GM18508 (cell line): Measurements from ENCODE around the gene DENND5A.
"Not testable (repeated sequence)": the region's sequence is repeated elsewhere in the genome, so short reads cannot be mapped to it uniquely, and the experiment has no call there.

Experiments
- ATAC-seq: cut with Tn5 transposase; IDR thresholded peaks from one replicate; pipeline ENCODE4 v1.9.1; 2021; ENCODE audit warnings: moderate number of reproducible peaks; ENCODE audit not compliant: insufficient read depth, unreplicated experiment

The DENND5A gene

DNA sequence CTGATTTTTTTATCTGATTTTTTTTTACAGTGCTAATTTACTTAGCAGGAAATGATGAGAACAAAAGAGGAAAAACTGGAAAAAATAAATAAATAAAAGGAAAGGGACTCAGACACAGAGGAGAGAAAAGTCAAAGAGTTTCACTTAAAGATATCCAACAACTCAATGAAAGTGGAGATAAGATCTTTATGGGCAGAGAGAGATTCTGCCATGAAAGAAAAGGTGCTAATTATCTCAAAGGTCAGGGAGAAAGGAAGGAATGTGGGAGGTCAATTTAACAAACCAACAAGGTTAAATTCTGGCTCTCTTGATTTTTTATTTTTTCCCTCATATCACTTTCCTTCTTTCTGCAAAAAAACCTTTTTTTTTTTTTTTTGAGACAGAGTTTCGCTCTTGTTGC lies 86.0 kb downstream of the DENND5A start:
- no peak for ATAC-seq

DNA sequence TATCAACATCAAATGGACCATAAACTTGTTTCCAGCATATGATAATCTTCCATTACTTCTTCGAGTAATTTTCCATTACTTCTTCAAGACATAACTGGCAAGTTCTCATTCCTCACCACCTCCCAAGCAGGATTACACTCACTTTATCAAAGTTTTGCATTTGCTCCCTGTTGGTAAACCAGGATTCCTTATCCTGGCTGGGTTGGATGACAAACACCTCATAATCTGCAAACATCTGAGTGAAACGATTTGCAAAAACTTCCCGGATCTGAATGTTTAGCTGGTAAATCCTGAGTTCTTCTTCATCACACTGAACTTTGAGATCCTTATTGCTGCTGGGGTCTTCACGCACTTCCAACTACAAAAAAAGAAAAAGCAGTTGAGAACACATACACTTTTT lies 86.4 kb downstream of the DENND5A start:
- no peak for ATAC-seq

DNA sequence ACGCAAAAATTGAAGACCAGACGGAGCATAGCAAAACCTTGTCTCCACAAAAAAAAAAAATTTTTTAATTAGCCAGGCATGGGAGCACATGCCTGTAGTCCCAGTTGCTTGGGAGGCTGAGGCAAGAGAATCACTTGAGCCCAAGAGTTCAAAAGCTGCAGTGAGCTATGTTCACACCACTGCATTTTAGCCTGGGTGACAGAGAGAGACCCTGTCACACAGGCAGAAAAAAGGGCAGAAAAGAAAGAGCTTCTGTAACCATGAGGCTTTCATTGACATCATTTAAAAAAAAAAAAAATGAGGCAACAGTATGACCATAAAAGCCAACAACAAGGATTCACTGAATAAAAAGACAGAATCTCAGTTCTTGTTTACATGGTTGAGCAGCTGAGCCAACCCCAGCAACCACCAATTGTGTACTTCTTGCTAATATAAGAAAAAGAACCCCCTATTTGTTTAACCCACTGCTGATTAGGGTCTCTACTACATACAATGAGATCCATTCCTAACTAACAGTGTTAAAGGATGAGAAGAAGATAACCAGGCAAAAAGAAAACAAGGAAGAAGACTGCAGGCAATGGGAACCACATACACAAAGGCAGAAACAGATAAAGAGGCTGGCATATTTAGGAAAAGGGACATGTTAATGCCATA lies 87.6 kb downstream of the DENND5A start:
- no peak for ATAC-seq

DNA sequence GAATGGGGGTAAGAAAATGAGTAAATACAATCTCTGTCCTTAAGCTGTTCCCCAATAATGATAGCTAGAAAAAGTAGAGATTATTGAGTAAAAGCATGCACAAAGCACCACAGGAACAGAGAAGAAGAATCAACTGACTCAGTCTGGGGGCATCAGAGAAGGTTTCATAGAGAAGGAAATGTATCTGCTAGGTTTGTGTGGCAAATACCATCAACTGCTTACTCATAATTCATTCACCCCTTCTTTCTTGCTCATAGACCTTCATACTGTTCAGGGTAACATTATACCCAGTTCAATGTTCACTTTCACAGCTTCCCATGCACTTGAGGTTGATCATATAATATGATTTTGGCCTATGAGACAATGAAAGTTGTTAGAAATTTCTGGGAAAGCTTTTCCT lies 88.6 kb downstream of the DENND5A start:
- ATAC-seq, result no peak

DNA sequence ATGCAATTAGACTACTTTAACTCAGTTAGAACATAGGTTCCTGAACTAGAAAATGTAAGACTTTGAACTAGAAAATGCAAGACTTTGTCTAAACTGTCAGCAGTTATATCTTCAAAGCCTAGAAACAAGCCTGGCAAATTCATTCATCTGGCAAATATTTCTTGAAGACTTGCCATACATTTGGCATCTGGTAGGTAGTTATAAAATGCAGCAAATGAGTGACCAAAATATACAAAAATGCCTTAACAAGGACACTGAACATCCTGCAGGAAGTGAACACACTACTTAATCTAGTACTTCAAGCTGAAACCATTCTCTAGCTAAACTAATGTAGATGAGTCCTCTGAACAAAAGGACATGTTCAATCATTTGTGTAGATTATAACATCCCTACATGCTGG lies 89.0 kb downstream of the DENND5A start:
- ATAC-seq, result no peak

DNA sequence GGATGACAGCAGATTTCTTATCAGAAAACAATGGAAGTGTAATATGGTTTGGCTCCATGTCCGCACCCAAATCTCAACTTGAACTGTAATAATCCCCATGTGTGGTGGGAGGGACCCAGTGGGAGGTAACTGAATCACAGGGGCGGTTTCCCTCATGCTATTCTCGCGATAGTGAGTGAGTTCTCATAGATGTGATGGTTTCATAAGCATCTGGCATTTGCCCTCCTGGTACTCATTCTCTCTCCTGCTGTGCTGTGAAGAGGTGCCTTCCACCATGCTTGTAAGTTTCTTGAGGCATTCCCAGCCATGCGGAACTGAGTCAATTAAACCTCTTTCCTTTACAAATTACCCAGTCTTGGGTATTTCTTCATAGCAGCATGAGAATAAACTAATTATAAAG lies 92.8 kb downstream of the DENND5A start:
- ATAC-seq, result no peak

DNA sequence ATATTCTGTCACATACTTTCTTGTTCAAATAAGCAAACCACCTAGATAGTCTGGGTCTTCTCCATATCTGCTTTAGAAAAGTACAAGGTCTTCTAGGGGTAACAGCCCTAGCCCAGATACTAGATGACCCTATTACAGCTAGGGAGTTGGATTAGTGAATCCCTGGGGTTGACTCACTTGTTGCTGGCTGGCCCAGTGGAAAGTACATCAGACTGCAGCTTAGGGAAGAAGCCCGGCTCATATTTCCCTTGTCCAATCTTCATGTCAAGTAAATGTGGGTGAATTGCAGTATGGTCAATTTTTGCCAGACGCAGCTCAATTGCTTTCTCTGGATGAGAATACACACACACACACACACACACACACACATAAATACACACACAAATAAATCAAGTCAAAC lies 94.7 kb downstream of the DENND5A start:
- no peak for ATAC-seq

DNA sequence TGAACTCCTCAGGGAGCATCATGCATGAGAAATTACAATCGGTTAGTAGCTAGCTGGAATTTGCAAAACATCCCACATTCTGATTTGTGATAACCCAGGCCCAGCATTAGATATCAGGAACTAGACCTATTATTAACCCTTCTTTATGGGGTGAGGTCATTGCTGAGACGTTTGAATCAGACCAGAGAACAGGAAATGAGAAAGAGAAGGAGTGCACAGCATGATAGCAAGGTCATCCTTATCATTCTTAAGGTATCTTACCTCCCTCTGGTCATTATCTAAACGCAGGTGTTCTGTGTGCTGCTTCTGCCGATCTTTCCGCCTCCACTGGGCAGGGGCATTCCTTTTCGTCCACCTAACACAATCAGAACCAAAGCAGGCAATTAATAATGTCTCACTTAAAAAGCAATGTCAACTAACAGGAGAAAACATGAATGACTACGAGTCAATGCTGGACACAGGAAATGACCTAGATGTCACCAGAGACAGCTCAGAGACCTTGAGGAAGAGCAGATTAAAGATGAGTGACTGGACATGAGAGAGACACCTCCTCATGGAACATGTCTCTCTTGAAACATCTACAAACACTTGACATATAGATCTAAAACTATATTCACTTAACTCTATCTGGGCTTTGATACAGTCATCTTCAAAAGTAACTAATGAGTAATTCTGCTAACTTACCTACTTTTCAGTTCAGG lies 95.4 kb downstream of the DENND5A start:
- no peak for ATAC-seq

DNA sequence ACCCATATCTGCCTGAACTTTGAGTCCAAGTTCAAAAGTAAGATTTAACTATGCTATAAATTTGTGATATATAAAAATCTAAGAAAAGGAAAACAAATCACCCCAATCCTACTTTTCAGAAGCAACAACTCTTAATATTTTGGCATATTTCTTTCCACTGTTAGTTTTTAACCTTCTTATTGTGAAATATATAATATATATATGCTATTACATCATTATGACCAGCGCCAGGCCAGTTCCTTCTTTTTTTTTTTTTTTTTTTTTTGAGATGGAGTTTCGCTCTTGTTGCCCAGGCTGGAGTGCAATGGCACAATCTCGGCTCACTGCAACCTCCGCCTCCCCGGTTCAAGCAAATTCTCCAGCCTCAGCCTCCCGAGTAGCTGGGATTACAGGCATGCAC lies 103.2 kb downstream of the DENND5A start:
- not testable (repeated sequence) for ATAC-seq

DNA sequence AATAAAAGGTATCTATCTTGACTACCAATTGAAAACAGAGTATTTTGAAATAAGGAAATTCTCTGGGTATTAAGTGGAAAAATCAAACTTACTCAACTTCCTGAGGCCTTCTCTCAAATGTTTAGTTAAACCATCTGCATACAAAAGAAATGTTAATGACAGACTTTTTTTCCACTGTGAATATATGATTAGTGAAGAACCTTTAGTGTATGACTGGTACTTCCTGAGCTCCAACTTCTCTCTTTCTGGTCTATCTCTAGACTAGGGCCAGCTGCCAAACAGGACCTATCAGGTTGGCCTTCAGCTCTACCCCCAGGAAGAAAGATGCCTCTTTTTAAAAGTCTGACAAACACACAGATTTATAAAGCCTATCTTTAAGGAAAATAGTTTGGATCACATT lies 105.0 kb downstream of the DENND5A start:
- no peak for ATAC-seq

DNA sequence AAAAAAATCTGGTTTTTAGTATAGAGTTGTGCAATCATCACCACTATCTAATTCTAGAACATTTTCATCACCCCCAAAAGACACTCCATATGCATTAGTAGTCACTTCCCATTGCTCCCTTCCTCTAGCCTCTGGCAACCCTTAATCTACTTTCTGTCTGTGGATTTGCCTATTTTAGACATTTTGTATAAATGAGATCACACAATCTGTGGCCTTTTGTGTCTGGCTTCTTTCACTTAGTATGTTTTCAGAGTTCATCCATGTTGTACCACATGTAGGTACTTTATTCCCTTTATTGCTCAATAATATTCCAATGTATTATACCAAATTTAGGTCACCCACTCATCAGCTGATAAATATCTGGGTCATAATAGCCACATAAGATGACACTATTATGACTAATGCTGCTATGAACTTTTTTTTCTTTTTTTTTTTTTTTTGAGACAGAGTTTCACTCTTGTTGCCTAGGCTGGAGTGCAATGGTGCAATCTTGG lies 106.2 kb downstream of the DENND5A start:
- ATAC-seq, result no peak

DNA sequence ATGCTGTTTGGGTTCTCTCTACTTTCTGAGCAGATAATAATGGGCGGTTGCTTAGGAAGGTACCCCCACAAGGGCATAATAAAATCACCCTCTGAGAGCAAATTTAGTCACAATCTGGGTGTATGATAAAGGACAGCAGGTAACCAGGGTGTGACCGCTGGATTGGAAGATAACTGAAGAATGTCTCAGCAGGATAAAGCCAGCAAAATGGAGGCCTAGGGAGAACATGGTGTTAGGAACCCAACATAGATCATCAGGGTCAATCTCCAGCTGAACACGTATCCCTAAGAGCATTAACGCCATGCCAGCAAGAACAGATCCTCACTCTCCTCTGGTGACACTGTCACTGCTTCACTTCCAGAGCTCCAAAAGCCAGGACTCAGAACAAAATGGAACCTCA lies 109.2 kb downstream of the DENND5A start:
- ATAC-seq, result no peak

DNA sequence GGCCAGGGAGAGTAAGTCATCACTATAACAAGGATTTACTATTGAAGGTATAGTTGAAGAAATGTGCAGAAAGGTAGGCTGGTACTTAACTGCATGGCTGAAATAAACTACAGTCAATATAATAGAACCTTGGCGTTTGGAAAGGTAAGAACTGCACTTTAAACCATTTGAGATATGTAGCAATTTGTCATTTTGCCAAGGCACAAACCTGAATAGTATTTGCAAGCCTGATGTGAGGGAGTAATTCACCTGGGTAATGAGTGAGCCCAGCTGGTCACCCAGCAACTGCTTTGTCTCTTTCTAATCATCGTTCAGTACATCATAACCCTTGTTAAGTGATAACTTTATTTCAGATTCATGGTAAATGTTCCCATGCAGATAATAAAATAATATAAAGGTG lies 111.5 kb downstream of the DENND5A start:
- no peak for ATAC-seq

DNA sequence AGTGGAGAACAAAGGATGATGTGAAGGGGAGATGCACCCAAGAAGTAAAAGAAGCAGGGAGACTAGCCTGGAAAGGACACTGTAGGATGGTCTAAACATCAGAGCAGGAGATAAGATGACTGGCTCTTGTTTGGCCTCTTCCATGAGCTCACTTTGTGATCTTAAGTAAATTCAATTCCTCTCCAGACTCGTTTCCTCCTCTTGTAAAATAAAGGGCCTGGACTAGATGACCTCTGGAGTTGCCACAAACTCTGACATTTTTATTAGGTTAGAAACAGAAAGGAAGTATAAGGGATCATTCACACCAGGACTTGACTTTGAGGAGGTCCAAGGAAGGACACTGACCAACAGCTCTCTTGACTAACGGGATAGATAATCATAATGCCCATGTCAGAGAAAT lies 113.5 kb downstream of the DENND5A start:
- no peak for ATAC-seq

DNA sequence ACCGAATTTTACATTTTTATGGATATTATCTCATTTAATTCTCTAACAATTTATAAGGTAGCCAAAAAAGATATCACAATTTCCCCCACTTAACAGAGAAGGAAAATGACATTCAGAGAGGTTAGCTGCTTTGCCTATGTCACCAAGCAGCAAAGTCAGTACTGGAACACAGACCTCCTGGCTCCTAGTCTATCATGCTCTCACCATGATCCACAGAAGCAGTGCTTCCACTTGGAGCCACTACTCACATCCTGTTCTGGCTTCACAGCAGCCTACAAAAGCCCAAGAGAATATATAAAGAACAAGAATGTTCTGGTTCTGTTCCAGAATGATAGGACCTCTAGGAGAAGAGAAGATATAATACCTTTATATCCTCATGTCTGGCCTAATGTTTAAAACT lies 114.2 kb downstream of the DENND5A start:
- ATAC-seq, result no peak

DNA sequence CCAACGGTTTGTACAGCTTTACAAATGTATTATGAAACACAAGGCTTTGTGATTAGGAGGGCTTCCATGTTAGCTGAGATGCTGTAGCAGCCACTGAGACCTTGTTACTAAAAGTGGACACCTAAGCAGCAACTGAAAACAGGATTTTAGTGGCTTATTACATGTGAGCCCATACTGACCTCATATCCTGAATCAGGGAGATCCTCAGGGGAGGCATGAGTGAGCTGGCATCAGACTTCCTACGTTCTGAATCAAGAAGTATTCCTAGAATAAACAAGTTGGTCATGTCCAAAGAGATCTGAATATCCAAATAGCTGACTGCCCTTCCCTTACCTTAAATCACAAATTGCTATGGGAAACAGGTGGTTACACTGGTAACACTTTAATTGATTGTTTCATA lies 114.6 kb downstream of the DENND5A start:
- no peak for ATAC-seq

DNA sequence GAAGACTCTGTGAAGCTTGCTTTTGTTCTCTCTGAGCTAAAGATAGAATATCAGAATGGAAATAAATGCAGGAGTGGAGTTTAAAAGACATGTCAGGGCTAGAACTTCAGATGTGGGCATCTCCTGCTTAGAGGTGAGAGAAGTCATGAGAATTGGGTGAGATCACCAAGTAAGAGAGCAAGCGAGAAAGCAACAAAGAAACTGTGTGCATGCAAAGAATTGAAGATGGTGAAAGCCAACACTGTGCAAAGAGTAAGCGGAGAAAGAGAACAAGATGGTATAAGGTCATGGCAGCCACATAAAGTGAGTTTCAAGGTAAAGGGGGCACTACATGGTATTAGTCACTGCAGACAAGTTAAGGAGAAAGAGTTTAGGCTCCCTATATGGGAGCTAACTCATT lies 116.4 kb downstream of the DENND5A start:
- ATAC-seq, result no peak

DNA sequence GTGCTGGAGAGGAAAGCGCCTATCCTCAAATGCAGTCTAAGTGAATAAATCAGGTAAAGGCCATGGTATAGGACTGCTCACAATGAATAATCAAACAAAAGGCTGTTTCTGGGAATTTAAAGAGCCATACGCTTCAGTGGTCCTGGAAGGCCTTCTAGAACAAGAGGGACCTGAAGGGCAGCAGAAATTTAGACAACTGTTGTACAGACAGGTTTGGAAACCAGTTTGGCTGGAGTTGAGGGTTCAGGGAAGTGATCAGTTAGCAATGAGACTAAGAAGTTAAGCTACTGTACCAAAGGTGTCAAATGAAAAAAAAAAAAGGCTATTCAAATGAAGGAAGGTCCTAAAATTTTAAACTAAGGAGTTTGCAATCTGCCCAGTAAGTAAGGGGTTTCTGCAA lies 117.1 kb downstream of the DENND5A start:
- no peak for ATAC-seq

DNA sequence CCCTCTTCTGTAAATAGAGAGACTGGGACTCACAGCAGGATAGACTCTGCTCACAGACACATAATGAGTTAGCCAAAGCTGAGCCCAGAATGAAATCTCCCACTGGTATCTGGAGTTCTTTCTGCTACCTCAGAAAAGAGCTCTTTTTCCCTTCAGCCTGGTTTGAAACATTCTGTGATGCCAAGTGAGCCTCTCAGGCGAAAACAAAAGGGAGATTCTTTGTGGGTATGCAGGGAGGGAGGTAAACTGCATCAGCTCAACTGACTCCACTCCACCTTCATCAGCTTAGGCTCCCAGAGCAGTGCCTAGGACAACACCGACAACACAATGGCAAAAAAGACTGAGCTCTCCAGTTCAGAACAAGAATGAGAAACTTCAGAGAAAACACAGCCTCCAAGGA lies 118.7 kb downstream of the DENND5A start:
- ATAC-seq, result no peak

DNA sequence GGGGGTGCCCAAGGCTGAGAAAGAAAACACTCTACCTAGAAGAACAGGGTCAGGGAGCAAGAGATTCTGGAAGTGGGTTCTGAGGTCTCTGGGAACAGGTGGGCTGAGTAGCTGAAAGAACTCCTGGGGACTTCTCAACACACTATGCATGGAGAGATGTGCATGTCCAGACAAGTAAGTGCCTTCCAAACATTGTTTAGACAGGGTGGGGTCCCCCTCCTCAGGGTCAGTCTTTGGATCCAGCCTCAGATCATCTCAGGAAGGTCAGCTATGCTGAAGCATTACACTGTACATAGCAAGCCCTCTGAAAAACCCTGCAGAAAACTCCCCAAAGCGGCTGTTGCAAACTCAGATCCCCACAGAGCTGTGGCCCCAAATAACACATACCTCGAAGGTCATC lies 119.9 kb downstream of the DENND5A start:
- ATAC-seq, result no peak

DNA sequence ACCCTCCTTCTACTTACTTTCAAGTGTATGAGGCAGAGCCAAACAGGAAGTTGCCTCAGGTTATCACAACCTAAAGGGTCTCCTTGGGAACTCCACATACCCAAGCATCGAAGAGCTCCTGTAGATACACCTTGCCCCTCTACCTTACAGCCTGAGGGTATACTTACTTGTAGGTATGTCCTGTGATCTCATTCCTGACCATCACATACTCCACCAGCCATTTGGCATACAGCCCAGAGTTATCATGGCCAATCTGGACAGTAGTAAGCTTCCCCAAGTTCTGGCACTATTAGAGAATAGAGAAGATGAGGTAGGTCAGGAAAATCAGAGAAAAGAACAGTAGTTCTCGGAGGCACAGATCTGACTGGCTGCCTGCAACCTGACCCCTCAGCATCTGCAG lies 120.3 kb downstream of the DENND5A start:
- ATAC-seq, result no peak

DNA sequence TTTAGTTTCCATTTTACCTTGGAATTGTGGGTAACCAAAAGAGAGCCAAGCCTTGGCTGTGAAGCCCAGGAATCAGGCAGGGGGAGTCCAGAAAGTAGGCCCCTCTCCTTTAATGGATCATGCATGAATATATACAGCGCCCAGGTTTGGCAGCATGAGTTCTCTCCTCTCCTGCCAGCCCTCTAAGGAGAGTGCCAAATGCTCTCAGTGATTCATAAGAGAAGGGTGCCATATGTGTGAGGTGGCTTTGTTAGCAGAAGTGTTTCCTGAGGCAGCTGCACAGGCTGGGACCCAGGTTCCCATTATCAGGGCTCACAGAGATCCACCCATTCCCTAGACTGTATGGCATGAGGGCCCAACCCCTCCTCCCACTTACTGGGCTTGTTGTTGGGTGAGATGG lies 121.4 kb downstream of the DENND5A start:
- ATAC-seq, result no peak
